SK-N-SH (cell line): ENCODE results near the gene FOXP1. TPM values are rescaled to one million over a fixed set of nuclear protein-coding genes. Genes with fewer than 3 reads are reported as not detected.

Experiments used
- CTCF ChIA-PET: fragments of 300-600, 350-600 bp; formaldehyde crosslinking; extraction: SDS; loops from one replicate; lab custom pipeline; 2021; lab: Yijun Ruan, JAX
- POLR2A ChIA-PET: fragments of 350-600 bp; sonication (Branson Sonifier 250); formaldehyde crosslinking; extraction: SDS; loops from one replicate; lab custom pipeline; 2020; ENCODE audit warnings: antibody characterized with exemption, inconsistent platforms; lab: Yijun Ruan, JAX
- DNase-seq: peaks from one replicate; pipeline ENCODE4 v3.0.0; 2012
- H2AFZ ChIP-seq: fragments of 200-600 bp; sonication (generic); 2 replicates; pipeline ENCODE4 v1.8.1; 2016; ENCODE audit warnings: antibody characterized with exemption, mild to moderate bottlenecking, low read depth
- H3F3A ChIP-seq: fragments of 200-600 bp; sonication (generic); replicated peaks from 2 replicates; pipeline ENCODE3; 2016; ENCODE audit warnings: antibody characterized with exemption, mild to moderate bottlenecking; ENCODE audit not compliant: insufficient read depth
- H3K27ac ChIP-seq, 2 experiments: fragments of 200-500 bp in 1 of 2; fragments of 200-600 bp in 1 of 2; sonication (Bioruptor generic) in 1 of 2; sonication (generic), shearing (Covaris generic) in 1 of 2; 2 replicates each; pipeline versions ENCODE4 v1.5.1 to v1.6.1; 2014 to 2016; ENCODE audit warnings: low read depth in 2 of 2, inconsistent platforms in 1 of 2, low read length in 1 of 2, mild to moderate bottlenecking in 1 of 2, mixed read lengths in 1 of 2
- H3K27me3 ChIP-seq: fragments of 200-600 bp; sonication (generic), shearing (Covaris generic); 2 replicates; pipeline ENCODE4 v1.6.1; 2016; ENCODE audit warnings: mixed run types; ENCODE audit not compliant: insufficient read depth
- H3K36me3 ChIP-seq, 2 experiments: fragments of 200-500 bp in 1 of 2; fragments of 200-600 bp in 1 of 2; sonication (Bioruptor generic) in 1 of 2; sonication (generic) in 1 of 2; replicated peaks in 1 of 2; 2 replicates each; pipeline versions ENCODE3 to v1.5.1; 2014 to 2016; ENCODE audit warnings: low read length in 1 of 2, mild to moderate bottlenecking in 1 of 2; ENCODE audit not compliant: insufficient read depth in 2 of 2, control insufficient read depth in 1 of 2
- H3K4me1 ChIP-seq, 2 experiments: fragments of 200-500 bp in 1 of 2; fragments of 200-600 bp in 1 of 2; sonication (Bioruptor generic) in 1 of 2; sonication (generic), shearing (Covaris generic) in 1 of 2; 2 replicates each; pipeline versions ENCODE4 v1.5.1 to v1.6.1; 2014 to 2016; ENCODE audit warnings: low read depth in 1 of 2, low read length in 1 of 2, mixed run types in 1 of 2; ENCODE audit not compliant: insufficient read depth in 2 of 2, control insufficient read depth in 1 of 2
- H3K4me2 ChIP-seq: fragments of 200-600 bp; sonication (generic), shearing (Covaris generic); 2 replicates; pipeline ENCODE4 v1.6.1; 2017; ENCODE audit warnings: mixed run types
- H3K4me3 ChIP-seq, 2 experiments: fragments of 200-500 bp in 1 of 2; fragments of 200-600 bp in 1 of 2; sonication (Bioruptor generic) in 1 of 2; sonication (generic), shearing (Covaris generic) in 1 of 2; 2 replicates each; pipeline versions ENCODE4 v1.5.1 to v1.8.1; 2014 to 2016; ENCODE audit warnings: low read depth in 2 of 2, inconsistent platforms in 1 of 2, low read length in 1 of 2, mild to moderate bottlenecking in 1 of 2, mixed read lengths in 1 of 2, moderate library complexity in 1 of 2
- H3K79me2 ChIP-seq: fragments of 200-600 bp; sonication (generic); 2 replicates; pipeline ENCODE4 v1.8.1; 2017; ENCODE audit warnings: mild to moderate bottlenecking; ENCODE audit not compliant: insufficient read depth
- H3K9ac ChIP-seq: fragments of 200-600 bp; sonication (generic); 2 replicates; pipeline ENCODE4 v1.6.1; 2017; ENCODE audit warnings: mixed run types
- H3K9me2 ChIP-seq: fragments of 200-600 bp; sonication (generic); 2 replicates; pipeline ENCODE4 v1.6.1; 2017; ENCODE audit warnings: mixed run types
- H3K9me3 ChIP-seq: fragments of 200-600 bp; sonication (generic); 2 replicates; pipeline ENCODE4 v1.6.1; 2017; ENCODE audit warnings: mixed run types, mild to moderate bottlenecking, moderate library complexity
- H4K20me1 ChIP-seq: fragments of 200-600 bp; sonication (generic); 2 replicates; pipeline ENCODE4 v1.6.1; 2017; ENCODE audit warnings: mild to moderate bottlenecking, mixed run types; ENCODE audit not compliant: insufficient read depth
- CTCF ChIP-seq: fragments of 200-600 bp; sonication (generic); IDR thresholded peaks from 2 replicates; pipeline ENCODE4 v1.6.1; 2017; ENCODE audit warnings: antibody characterized with exemption, mild to moderate bottlenecking, moderate library complexity
- FOXJ3 ChIP-seq: sonication (generic); formaldehyde crosslinking; IDR thresholded peaks from 2 replicates; pipeline ENCODE4 v1.5.1; 2020; ENCODE audit warnings: mild to moderate bottlenecking, missing genetic modification reagents
- GATA2 ChIP-seq: sonication (generic); formaldehyde crosslinking; IDR thresholded peaks from 2 replicates; pipeline ENCODE4 v1.5.0; 2020; ENCODE audit warnings: mild to moderate bottlenecking, missing genetic modification reagents
- NFIC ChIP-seq: IDR thresholded peaks from 2 replicates; pipeline ENCODE4 v1.4.0; 2012; ENCODE audit warnings: borderline replicate concordance
- RAD21 ChIP-seq: IDR thresholded peaks from 2 replicates; pipeline ENCODE4 v1.6.1; 2012; ENCODE audit warnings: mild to moderate bottlenecking, low read length
- SMC3 ChIP-seq: IDR thresholded peaks from 2 replicates; pipeline ENCODE4 v1.6.1; 2012; ENCODE audit warnings: low read depth, low read length, improper control_type of control experiment
- USF2 ChIP-seq: fragments of 150-350 bp; IDR thresholded peaks from 2 replicates; pipeline ENCODE4 v1.6.1; 2017; ENCODE audit warnings: antibody characterized with exemption, low read length, low read depth, borderline replicate concordance
- YY1 ChIP-seq: IDR thresholded peaks from 2 replicates; pipeline ENCODE4 v1.4.0; 2012; ENCODE audit warnings: low read depth, mild to moderate bottlenecking
- ZBTB33 ChIP-seq: IDR thresholded peaks from 2 replicates; pipeline ENCODE4 v1.4.0; 2012; ENCODE audit warnings: low read depth, borderline replicate concordance
- WGBS: methylation state at CpG from one replicate; pipeline ENCODE4 v1.1.6; 2017; ENCODE audit warnings: low lambda C conversion rate; 5-methylcytosine and 5-hydroxymethylcytosine counted together
- polyA plus RNA-seq, 3 experiments: library from polyadenylated mRNA; depleted of rRNA; stranded (reverse); fragments of >200 nt; gene quantifications; 2 replicates each; pipeline ENCODE4 v1.2.3, GENCODE V29; 2012

FOXP1 gene
- polyA plus RNA-seq, 1 of the 3 experiments (the other 2 are of a cell fraction), result 8.8 TPM

- H3F3A ChIP-seq, result peaks cover 7% of the 10 kb centered on the region
- H3K9me2 ChIP-seq, result no peaks in the 10 kb centered on the region
- peaks cover 2 to 17% of the 10 kb centered on the region in 2 experiments; a peak in 1 of 4 replicates for H3K4me1 ChIP-seq
- no peak overlapping the region for H3K9ac ChIP-seq
- CTCF ChIA-PET, result interaction anchor here (1.0 to 1.4 kb wide), 3 partner anchors 10 to 492 kb away, joined by 3 to 4 read pairs (median 3); no protein-coding TSS in a partner anchor
- POLR2A ChIA-PET, result no interaction called here
- peaks cover 5 to 28% of the 10 kb centered on the region in 2 experiments for H3K36me3 ChIP-seq
- no peaks in the 10 kb centered on the region for H3K9me3 ChIP-seq
- WGBS, result 91% methylated on average over 5 of the region's 5 CpGs
- no peak for TF ChIP-seq ZBTB33
- peak; percentile 48 for TF ChIP-seq RAD21
- TF ChIP-seq FOXJ3 (CRISPR knock-in tag), result no peak
- peak; percentile 35 for TF ChIP-seq CTCF
- TF ChIP-seq SMC3, result peak; percentile 37
- no peak for TF ChIP-seq GATA2 (CRISPR knock-in tag)
- no peaks in the 10 kb centered on the region for H3K27me3 ChIP-seq
- no peak overlapping the region for H3K4me2 ChIP-seq
- H3K27ac ChIP-seq, result no peak overlapping the region
- H2AFZ ChIP-seq, result no peak overlapping the region
- no peak overlapping the region for H3K4me3 ChIP-seq
- no peak for DNase-seq
- peaks cover 98% of the 10 kb centered on the region for H3K79me2 ChIP-seq
- H4K20me1 ChIP-seq, result peaks cover 15% of the 10 kb centered on the region; the same call in 1 of the 2 replicates
Measured at GRCh38 chr3:71022551-71023335, 560.8 kb downstream of the FOXP1 start.

GRCh38 chr3:71018799-71019198 lies 564.7 kb downstream of the FOXP1 start:
- no peak for TF ChIP-seq USF2
- TF ChIP-seq SMC3, result no peak
- no peak for TF ChIP-seq YY1
- TF ChIP-seq NFIC, result no peak
- TF ChIP-seq, all 33 proteins: peak for 0
- Histone ChIP-seq H3K27me3 (no peaks in the 10 kb centered on the region), H3K4me2 (no peak overlapping the region), H3K27ac (no peak overlapping the region), H3K36me3 (peaks cover 0 to 37% of the 10 kb centered on the region in 2 experiments), H3K4me1 (peaks cover 0 to 2% of the 10 kb centered on the region in 2 experiments; a peak in 2 of 4 replicates), H3K4me3 (no peak overlapping the region), H4K20me1 (peaks cover 8% of the 10 kb centered on the region; the same call in 1 of the 2 replicates), H3K9me2 (no peaks in the 10 kb centered on the region), H3F3A (peaks cover 19% of the 10 kb centered on the region), H3K9ac (no peak overlapping the region), H2AFZ (no peak overlapping the region), H3K9me3 (no peaks in the 10 kb centered on the region), H3K79me2 (peaks cover 96% of the 10 kb centered on the region)
- CTCF ChIA-PET, result interaction anchor here (0.6 to 0.9 kb wide), 2 partner anchors 12 to 15 kb away, joined by 3 read pairs; no protein-coding TSS in a partner anchor
- POLR2A ChIA-PET, result no interaction called here
- no peak for DNase-seq
- WGBS, result 92% methylated on average over 4 of the region's 4 CpGs
